K562 (cell line): ENCODE results near the gene ITGB2. TPM values are rescaled to one million over a fixed set of nuclear protein-coding genes. Genes with fewer than 3 reads are reported as not detected.

Experiments used
- ATAC-seq: fragments of 200-7000 bp; cut with Tn5 transposase; 3 replicates; pipeline ENCODE4 v1.9.1; 2020; ENCODE audit warnings: moderate library complexity
- BruUV-seq: library from RNA; stranded (reverse); fragments of 400-500 nt; replicated peaks from 2 replicates; lab custom pipeline; 2021; lab: Mats Ljungman, UMichigan
- CTCF ChIA-PET: fragments of 300-600 bp; formaldehyde crosslinking; extraction: SDS; loops from one replicate; lab custom pipeline; 2021; ENCODE audit warnings: low intra/inter-chr PET ratio; lab: Yijun Ruan, JAX
- POLR2A ChIA-PET: fragments of 300-600, 350-650 bp; sonication (Branson Sonifier 250); formaldehyde crosslinking; extraction: SDS; loops from one replicate; lab custom pipeline; 2021; ENCODE audit warnings: antibody characterized with exemption, inconsistent platforms; lab: Yijun Ruan, JAX
- DNase-seq, 4 experiments: peaks; one replicate each; pipeline versions ENCODE4 v3.0.0 to v3.0.0-alpha.2; 2011 to 2018; ENCODE audit warnings: low spot score in 3 of 4, mixed read lengths in 3 of 4; ENCODE audit errors: extremely low read depth in 1 of 4
- FAIRE-seq: peaks from 2 replicates; lab custom pipeline; 2011; peaks lifted over from hg19 to GRCh38; lab: Jason Lieb, UNC
- H2AFZ ChIP-seq: 2 replicates; pipeline ENCODE4 v1.6.0; 2011; ENCODE audit warnings: low read depth, low read length, control low read depth, inconsistent platforms
- H3K27ac ChIP-seq: fragments of 200-600 bp; 3 replicates; pipeline ENCODE4 v1.8.0; 2011; ENCODE audit warnings: low read depth, mild to moderate bottlenecking, control low read depth, inconsistent platforms, low read length, moderate library complexity, mixed read lengths; ENCODE audit errors: extremely low read depth
- H3K27me3 ChIP-seq, 2 experiments: fragments of 300-600 bp in 1 of 2; 2 replicates in 1 of 2; 3 replicates in 1 of 2; pipeline versions ENCODE4 v1.6.0 to v1.8.0; 2011; ENCODE audit warnings: inconsistent platforms in 2 of 2, low read length in 2 of 2, mild to moderate bottlenecking in 1 of 2, mixed read lengths in 1 of 2, moderate library complexity in 1 of 2; ENCODE audit not compliant: control insufficient read depth in 2 of 2, insufficient read depth in 2 of 2
- H3K36me3 ChIP-seq: fragments of 300-600 bp; 3 replicates; pipeline ENCODE4 v1.8.0; 2011; ENCODE audit warnings: mild to moderate bottlenecking, low read length, inconsistent platforms; ENCODE audit not compliant: control insufficient read depth, insufficient read depth
- H3K4me1 ChIP-seq, 2 experiments: fragments of 200-600 bp in 1 of 2; replicated peaks in 1 of 2; 2 replicates in 1 of 2; 3 replicates in 1 of 2; pipeline versions ENCODE4 v1.5.1 to v1.8.0; 2011; ENCODE audit warnings: inconsistent platforms in 2 of 2, low read length in 2 of 2, mild to moderate bottlenecking in 1 of 2, mixed read lengths in 1 of 2, moderate library complexity in 1 of 2; ENCODE audit not compliant: control insufficient read depth in 2 of 2, insufficient read depth in 2 of 2
- H3K4me2 ChIP-seq: 2 replicates; pipeline ENCODE4 v1.6.1; 2011; ENCODE audit warnings: low read length, control low read depth, inconsistent platforms, mixed read lengths; ENCODE audit not compliant: insufficient read depth
- H3K4me3 ChIP-seq: fragments of 200-600 bp; sonication (generic), shearing (Covaris generic); 2 replicates; pipeline ENCODE4 v1.5.1; 2016; ENCODE audit warnings: control low read depth, inconsistent platforms
- H3K79me2 ChIP-seq: fragments of 200-600 bp; 3 replicates; pipeline ENCODE4 v1.8.0; 2011; ENCODE audit warnings: low read length, inconsistent platforms; ENCODE audit not compliant: control insufficient read depth, insufficient read depth
- H3K9ac ChIP-seq, 2 experiments: 2 replicates each; pipeline versions ENCODE4 v1.6.0 to v1.6.1; 2011; ENCODE audit warnings: low read depth in 2 of 2, low read length in 2 of 2, control low read depth in 1 of 2, inconsistent platforms in 1 of 2, mild to moderate bottlenecking in 1 of 2, mixed read lengths in 1 of 2; ENCODE audit not compliant: insufficient read depth in 1 of 2
- H3K9me1 ChIP-seq: one replicate; pipeline ENCODE4 v1.6.0; 2011; ENCODE audit warnings: inconsistent platforms, mild to moderate bottlenecking, low read length, moderate library complexity; ENCODE audit not compliant: control insufficient read depth, insufficient read depth
- H3K9me3 ChIP-seq: replicated peaks from 2 replicates; pipeline ENCODE4 v1.5.1; 2011; ENCODE audit warnings: low read depth, low read length, inconsistent platforms; ENCODE audit not compliant: control insufficient read depth, insufficient read depth
- H4K20me1 ChIP-seq: replicated peaks from 2 replicates; pipeline ENCODE4 v1.6.1; 2011; ENCODE audit warnings: low read length, inconsistent platforms, mixed read lengths; ENCODE audit not compliant: control insufficient read depth, insufficient read depth
- ZBTB8A ChIP-seq: fragments of 450-650 bp; IDR thresholded peaks from 2 replicates; pipeline ENCODE4 v1.6.1; 2018; ENCODE audit warnings: mild to moderate bottlenecking, moderate library complexity; ENCODE audit not compliant: partially characterized antibody
- WGBS: fragments of 100-300 bp; shearing (Covaris generic); methylation state at CpG from one replicate; pipeline ENCODE4 v1.1.6; 2016; ENCODE audit warnings: low coverage, mixed read lengths; ENCODE audit not compliant: insufficient coverage; ENCODE audit errors: missing lambda C conversion rate; 5-methylcytosine and 5-hydroxymethylcytosine counted together
- in situ Hi-C: fragments of 300-500 bp; cut with MboI; formaldehyde crosslinking; loops from 4 replicates; pipeline ENCODE4 v1.15.0; 2018; ENCODE audit warnings: inconsistent platforms, mixed read lengths
- intact Hi-C: fragments of 100-400 bp; cut with micrococcal nuclease; formaldehyde crosslinking; loops from 2 replicates; pipeline ENCODE4 v1.14.2; 2022
- polyA plus RNA-seq, 8 experiments: library from polyadenylated mRNA; depleted of rRNA in 4 of 8; stranded (reverse) in 5 of 8; unstranded in 3 of 8; fragments of >200 nt; fragmentation: Nextera tagmentation in 2 of 8; fragmentation: Illumina TruSeq in 1 of 8; extraction: Ambion mirVana in 2 of 8; extraction: Trizol in 1 of 8; gene quantifications; 2 replicates each; pipeline versions ENCODE4 v1.2.1 to v1.2.3, GENCODE V29; 2011 to 2014; ENCODE audit warnings: inconsistent platforms in 1 of 8, missing spikeins in 1 of 8
- total RNA-seq, 7 experiments: library from RNA; depleted of rRNA in 6 of 7; stranded (reverse); fragments of >200 nt in 6 of 7; fragmentation: Illumina TruSeq in 2 of 7; extraction: Trizol in 2 of 7; gene quantifications; 2 replicates each; pipeline versions ENCODE4 v1.2.1 to v1.2.3, GENCODE V29; 2011 to 2021; ENCODE audit warnings: low replicate concordance in 1 of 7
- TF ChIP-seq, protein P1 (sequence below): fragments of 250-450 bp; sonication (Bioruptor Pico); IDR thresholded peaks from 2 replicates; pipeline ENCODE4 v1.4.0; 2020; ENCODE audit warnings: mild to moderate bottlenecking, moderate library complexity
- TF ChIP-seq, protein P2 (sequence below): sonication (generic); formaldehyde crosslinking; IDR thresholded peaks from 2 replicates; pipeline ENCODE4 v1.8.0; 2022; ENCODE audit warnings: missing genetic modification reagents, mild to moderate bottlenecking, moderate library complexity, borderline replicate concordance

The ITGB2 gene
- total and polyA plus RNA-seq, 9 of the 15 experiments (the other 6 are each of a cell fraction or from before 2014, with no cell fraction given): 0.07 to 1.3 (median 0.51) TPM; not detected in 2

DNA sequence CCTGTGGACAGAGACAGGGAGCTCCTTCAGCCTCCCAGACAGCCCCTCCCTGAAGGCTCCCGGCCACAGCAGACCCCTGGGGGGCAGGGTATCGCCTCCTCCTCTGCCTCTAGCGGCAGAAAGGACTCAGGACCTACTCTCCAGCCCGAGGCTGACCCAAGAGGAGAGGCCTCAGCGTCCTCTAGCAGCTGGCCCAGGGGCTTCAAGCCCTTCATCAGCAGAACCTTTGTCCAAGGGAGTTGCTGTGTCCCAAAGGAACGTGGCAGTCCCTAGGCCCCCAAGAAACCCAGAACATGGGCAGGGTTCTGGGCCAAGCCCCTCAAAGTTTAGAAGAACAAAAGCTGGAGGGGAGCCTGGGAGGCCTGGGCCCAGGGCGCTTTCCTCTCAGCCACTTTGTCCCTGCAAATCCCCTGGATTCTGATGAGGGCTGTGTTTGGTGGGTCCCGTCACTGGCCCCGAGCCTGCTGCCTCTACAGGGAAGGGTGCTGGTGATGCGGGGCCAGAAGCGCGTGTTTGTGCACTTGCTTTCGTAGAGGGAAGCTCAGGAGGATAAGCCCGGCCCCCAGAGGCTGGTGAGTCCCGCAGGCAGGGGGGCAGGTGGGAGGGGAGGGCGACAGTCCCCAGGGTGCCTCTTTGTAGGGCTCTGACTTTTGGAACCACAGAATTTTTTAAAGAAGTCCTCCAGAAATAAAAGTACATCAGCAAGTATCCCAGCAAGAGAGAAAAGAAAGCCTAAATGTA lies 13.3 kb downstream of the ITGB2 start (continued):
- TF ChIP-seq, protein P1, sequence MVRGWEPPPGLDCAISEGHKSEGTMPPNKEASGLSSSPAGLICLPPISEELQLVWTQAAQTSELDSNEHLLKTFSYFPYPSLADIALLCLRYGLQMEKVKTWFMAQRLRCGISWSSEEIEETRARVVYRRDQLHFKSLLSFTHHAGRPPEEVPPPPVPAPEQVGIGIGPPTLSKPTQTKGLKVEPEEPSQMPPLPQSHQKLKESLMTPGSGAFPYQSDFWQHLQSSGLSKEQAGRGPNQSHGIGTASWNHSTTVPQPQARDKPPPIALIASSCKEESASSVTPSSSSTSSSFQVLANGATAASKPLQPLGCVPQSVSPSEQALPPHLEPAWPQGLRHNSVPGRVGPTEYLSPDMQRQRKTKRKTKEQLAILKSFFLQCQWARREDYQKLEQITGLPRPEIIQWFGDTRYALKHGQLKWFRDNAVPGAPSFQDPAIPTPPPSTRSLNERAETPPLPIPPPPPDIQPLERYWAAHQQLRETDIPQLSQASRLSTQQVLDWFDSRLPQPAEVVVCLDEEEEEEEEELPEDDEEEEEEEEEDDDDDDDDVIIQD: no peak

DNA sequence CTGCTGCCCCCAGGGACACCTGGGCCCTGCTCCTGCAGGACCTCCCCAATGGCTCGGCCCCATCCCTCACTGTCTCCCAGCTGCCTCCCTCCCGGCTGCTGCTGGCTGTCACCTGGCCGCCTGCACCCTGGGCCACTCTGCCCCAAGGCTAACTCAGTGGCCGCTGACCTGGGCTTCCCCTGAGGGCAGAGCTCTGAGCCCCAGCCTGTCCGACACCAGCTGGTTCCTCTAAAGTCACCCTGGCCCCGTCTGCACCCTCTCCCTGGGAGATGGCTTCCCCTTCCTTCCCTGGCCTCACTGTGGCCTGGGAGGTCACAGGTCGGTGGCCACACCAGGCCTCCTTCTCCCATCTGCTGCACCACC lies 15.0 kb downstream of the ITGB2 start:
- DNase-seq (no peak), ATAC-seq (no peak), FAIRE-seq (no peak)
- in situ Hi-C loops: no loop called here
- ChIA-PET CTCF (no interaction called here), POLR2A (interaction anchor here (1.0 kb wide), 2 partner anchors 12 to 88 kb away, joined by 3 to 4 read pairs; partner anchors contain the start of gene SUMO3)
- H3K9me1 ChIP-seq: no peaks in the 10 kb centered on the region
- TF ChIP-seq, protein P2, sequence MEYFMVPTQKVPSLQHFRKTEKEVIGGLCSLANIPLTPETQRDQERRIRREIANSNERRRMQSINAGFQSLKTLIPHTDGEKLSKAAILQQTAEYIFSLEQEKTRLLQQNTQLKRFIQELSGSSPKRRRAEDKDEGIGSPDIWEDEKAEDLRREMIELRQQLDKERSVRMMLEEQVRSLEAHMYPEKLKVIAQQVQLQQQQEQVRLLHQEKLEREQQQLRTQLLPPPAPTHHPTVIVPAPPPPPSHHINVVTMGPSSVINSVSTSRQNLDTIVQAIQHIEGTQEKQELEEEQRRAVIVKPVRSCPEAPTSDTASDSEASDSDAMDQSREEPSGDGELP (CRISPR knock-in tag): 0 out of 2 replicates have a peak, but pooled peaks have one; percentile 30
- no peak for TF ChIP-seq ZBTB8A
- H3K27ac ChIP-seq: no peak overlapping the region
- no peaks in the 10 kb centered on the region for H3K79me2 ChIP-seq
- H3K9me3 ChIP-seq: peaks cover 12% of the 10 kb centered on the region
- H3K36me3 ChIP-seq: no peaks in the 10 kb centered on the region; the same call in 2 of the 3 replicates
- no TSS peak for BruUV-seq
- intact Hi-C loops: loop anchor here (2.0 kb wide), 1 partner anchor 105 kb away; the partner anchor contains the start of gene UBE2G2
- H3K9ac ChIP-seq: peak overlapping the region in 1 of 2 experiments; percentile 15; a peak in 1 of 4 replicates
- H4K20me1 ChIP-seq: peaks cover 6% of the 10 kb centered on the region
- WGBS: 27% methylated on average over 7 of the region's 7 CpGs
- no peak overlapping the region for H3K4me3 ChIP-seq
- peaks cover 35 to 78% of the 10 kb centered on the region in 2 experiments for H3K27me3 ChIP-seq
- H2AFZ ChIP-seq: no peak overlapping the region
- peaks cover 9 to 70% of the 10 kb centered on the region in 2 experiments; a peak in 3 of 5 replicates for H3K4me1 ChIP-seq
- H3K4me2 ChIP-seq: no peak overlapping the region
